DND-41 (cell line): ENCODE data around the gene DSCAML1.

ENCODE experiments used
- ATAC-seq: fragments of 200-7000 bp; cut with Tn5 transposase; 3 replicates; pipeline ENCODE4 v1.9.1; 2021; ENCODE audit warnings: low read depth; ENCODE audit not compliant: insufficient read depth
- DNase-seq: peaks from one replicate; pipeline ENCODE4 v3.0.0-alpha.2; 2020
- H2AFZ ChIP-seq: 2 replicates; pipeline ENCODE4 v1.6.0; 2012; ENCODE audit warnings: low read depth, low read length
- H3K27ac ChIP-seq: 2 replicates; pipeline ENCODE4 v1.5.1; 2012; ENCODE audit warnings: low read length, inconsistent platforms
- H3K27me3 ChIP-seq: fragments of 200-600 bp; sonication (generic); 2 replicates; pipeline ENCODE4 v1.6.0; 2012; ENCODE audit warnings: low read length, mild to moderate bottlenecking, inconsistent platforms; ENCODE audit not compliant: insufficient read depth, poor library complexity
- H3K36me3 ChIP-seq: 2 replicates; pipeline ENCODE4 v1.5.1; 2012; ENCODE audit warnings: low read length, inconsistent platforms; ENCODE audit not compliant: insufficient read depth
- H3K4me1 ChIP-seq: 2 replicates; pipeline ENCODE4 v1.5.1; 2012; ENCODE audit warnings: mild to moderate bottlenecking, low read length; ENCODE audit not compliant: insufficient read depth
- H3K4me2 ChIP-seq: 2 replicates; pipeline ENCODE4 v1.6.0; 2012; ENCODE audit warnings: mild to moderate bottlenecking, moderate library complexity, low read length, inconsistent platforms; ENCODE audit not compliant: insufficient read depth
- H3K4me3 ChIP-seq, 2 experiments: fragments of 200-600 bp in 1 of 2; shearing (Covaris generic) in 1 of 2; 2 replicates each; pipeline ENCODE4 v1.5.1; 2012 to 2016; ENCODE audit warnings: inconsistent platforms in 2 of 2, low read length in 2 of 2, mild to moderate bottlenecking in 2 of 2, low read depth in 1 of 2, moderate library complexity in 1 of 2
- H3K79me2 ChIP-seq: 2 replicates; pipeline ENCODE4 v1.6.0; 2012; ENCODE audit warnings: low read length, inconsistent platforms; ENCODE audit not compliant: insufficient read depth
- H3K9ac ChIP-seq: 2 replicates; pipeline ENCODE4 v1.6.0; 2012; ENCODE audit warnings: low read depth, mild to moderate bottlenecking, inconsistent platforms, low read length, moderate library complexity
- H3K9me3 ChIP-seq: 2 replicates; pipeline ENCODE4 v1.5.1; 2012; ENCODE audit warnings: low read length, moderate library complexity, mild to moderate bottlenecking, inconsistent platforms; ENCODE audit not compliant: insufficient read depth, severe bottlenecking
- H4K20me1 ChIP-seq: 2 replicates; pipeline ENCODE4 v1.6.0; 2012; ENCODE audit warnings: low read length; ENCODE audit not compliant: insufficient read depth
- EZH2 ChIP-seq: IDR thresholded peaks from 3 replicates; pipeline ENCODE4 v1.6.1; 2012; ENCODE audit warnings: borderline replicate concordance, low read depth, mild to moderate bottlenecking, moderate library complexity, low read length, inconsistent platforms; ENCODE audit not compliant: severe bottlenecking
- TF ChIP-seq, protein P1 (sequence below): IDR thresholded peaks from 2 replicates; pipeline ENCODE4 v1.5.1; 2012; ENCODE audit warnings: borderline replicate concordance, low read length, moderate library complexity, mild to moderate bottlenecking; ENCODE audit not compliant: poor library complexity, severe bottlenecking; ENCODE audit errors: extremely low read depth

DSCAML1 gene

DNA sequence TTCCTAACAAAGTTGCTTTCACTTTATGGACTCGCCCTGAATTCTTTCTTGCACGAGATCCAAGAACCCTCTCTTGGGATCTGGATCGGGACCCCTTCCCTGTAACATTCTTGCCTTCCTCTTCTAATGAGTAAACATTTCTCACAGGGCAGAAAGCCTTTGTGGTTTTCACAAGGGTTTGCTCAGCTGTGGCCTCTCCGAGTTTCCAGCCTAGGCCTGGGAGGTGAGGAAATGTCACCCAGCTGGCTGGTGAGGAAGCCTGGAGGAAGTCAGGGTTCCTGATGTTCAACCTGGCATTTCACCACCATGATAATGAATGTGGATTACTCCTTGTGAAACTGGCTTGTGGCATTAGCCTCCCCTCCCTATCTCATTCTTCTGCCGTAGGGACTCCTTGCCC lies 224.9 kb downstream of the DSCAML1 start:
- H2AFZ ChIP-seq: no peak overlapping the region
- H3K4me1 ChIP-seq: no peaks in the 10 kb centered on the region
- H3K9ac ChIP-seq: no peak overlapping the region
- no peaks in the 10 kb centered on the region for H3K27me3 ChIP-seq
- DNase-seq (no peak), ATAC-seq (no peak)
- H3K27ac ChIP-seq: no peak overlapping the region
- H3K79me2 ChIP-seq: no peaks in the 10 kb centered on the region
- no peaks in the 10 kb centered on the region for H3K9me3 ChIP-seq
- TF ChIP-seq EZH2: no peak
- TF ChIP-seq, protein P1, sequence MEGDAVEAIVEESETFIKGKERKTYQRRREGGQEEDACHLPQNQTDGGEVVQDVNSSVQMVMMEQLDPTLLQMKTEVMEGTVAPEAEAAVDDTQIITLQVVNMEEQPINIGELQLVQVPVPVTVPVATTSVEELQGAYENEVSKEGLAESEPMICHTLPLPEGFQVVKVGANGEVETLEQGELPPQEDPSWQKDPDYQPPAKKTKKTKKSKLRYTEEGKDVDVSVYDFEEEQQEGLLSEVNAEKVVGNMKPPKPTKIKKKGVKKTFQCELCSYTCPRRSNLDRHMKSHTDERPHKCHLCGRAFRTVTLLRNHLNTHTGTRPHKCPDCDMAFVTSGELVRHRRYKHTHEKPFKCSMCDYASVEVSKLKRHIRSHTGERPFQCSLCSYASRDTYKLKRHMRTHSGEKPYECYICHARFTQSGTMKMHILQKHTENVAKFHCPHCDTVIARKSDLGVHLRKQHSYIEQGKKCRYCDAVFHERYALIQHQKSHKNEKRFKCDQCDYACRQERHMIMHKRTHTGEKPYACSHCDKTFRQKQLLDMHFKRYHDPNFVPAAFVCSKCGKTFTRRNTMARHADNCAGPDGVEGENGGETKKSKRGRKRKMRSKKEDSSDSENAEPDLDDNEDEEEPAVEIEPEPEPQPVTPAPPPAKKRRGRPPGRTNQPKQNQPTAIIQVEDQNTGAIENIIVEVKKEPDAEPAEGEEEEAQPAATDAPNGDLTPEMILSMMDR: no peak
- peaks cover 10% of the 10 kb centered on the region for H4K20me1 ChIP-seq
- no peaks in the 10 kb centered on the region for H3K36me3 ChIP-seq
- no peak overlapping the region for H3K4me3 ChIP-seq
- no peak overlapping the region for H3K4me2 ChIP-seq

DNA sequence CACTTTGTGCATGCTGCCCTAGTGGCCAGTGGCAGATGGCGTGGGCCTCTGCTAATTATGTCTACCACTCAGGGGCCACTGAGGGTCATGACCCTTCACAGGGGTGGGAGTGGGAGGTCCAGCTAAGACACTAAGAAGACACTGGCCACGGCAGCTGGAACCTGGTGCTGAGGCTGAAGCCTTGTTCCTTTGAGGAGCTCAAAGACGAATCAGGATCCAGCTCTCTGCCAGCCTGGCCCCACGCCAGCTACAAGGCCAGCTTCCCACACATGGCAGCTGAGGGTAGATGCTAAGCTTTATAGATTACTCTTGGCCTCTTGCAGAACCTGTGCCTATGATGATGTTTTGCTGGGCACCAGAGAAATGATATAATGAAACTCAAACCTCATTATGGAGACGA lies 226.3 kb downstream of the DSCAML1 start:
- H3K27me3 ChIP-seq: no peaks in the 10 kb centered on the region
- H3K4me3 ChIP-seq: no peak overlapping the region
- no peak for TF ChIP-seq EZH2
- TF ChIP-seq, protein P1: no peak
- H3K4me1 ChIP-seq: no peaks in the 10 kb centered on the region
- peaks cover 12% of the 10 kb centered on the region for H4K20me1 ChIP-seq
- no peak for ATAC-seq
- H3K36me3 ChIP-seq: no peaks in the 10 kb centered on the region
- no peaks in the 10 kb centered on the region for H3K79me2 ChIP-seq
- no peak overlapping the region for H3K4me2 ChIP-seq
- H3K9me3 ChIP-seq: no peaks in the 10 kb centered on the region
- H2AFZ ChIP-seq: no peak overlapping the region
- H3K27ac ChIP-seq: no peak overlapping the region
- DNase-seq: no peak
- H3K9ac ChIP-seq: no peak overlapping the region

DNA sequence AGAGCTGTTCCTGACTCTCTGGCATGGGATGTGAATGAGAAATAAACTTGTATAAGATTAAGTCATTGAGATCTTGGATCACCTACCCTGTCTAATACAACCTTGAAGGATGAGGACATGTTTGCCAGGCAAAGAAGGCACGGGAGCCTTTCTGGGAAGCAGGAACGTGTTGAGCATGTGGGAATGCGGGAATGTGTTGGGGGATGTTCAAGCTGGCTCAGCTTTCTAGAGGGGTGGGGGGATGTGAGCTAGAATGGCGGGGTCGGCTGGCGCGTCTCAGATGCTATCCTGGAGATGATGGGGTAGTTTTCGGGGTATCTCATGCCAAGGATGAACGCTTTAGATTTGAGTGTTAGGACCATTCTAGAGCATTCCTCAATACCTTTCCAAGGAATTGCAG lies 227.1 kb downstream of the DSCAML1 start:
- Histone ChIP-seq H3K4me3 (no peak overlapping the region), H3K79me2 (no peaks in the 10 kb centered on the region), H4K20me1 (peaks cover 11% of the 10 kb centered on the region; the same call in 1 of the 2 replicates), H3K27me3 (no peaks in the 10 kb centered on the region), H3K9me3 (no peaks in the 10 kb centered on the region), H3K36me3 (no peaks in the 10 kb centered on the region), H3K9ac (no peak overlapping the region), H3K4me1 (no peaks in the 10 kb centered on the region), H3K4me2 (no peak overlapping the region), H3K27ac (no peak overlapping the region), H2AFZ (no peak overlapping the region)
- DNase-seq (no peak), ATAC-seq (no peak)
- TF ChIP-seq, protein P1: no peak
- TF ChIP-seq EZH2: no peak

DNA sequence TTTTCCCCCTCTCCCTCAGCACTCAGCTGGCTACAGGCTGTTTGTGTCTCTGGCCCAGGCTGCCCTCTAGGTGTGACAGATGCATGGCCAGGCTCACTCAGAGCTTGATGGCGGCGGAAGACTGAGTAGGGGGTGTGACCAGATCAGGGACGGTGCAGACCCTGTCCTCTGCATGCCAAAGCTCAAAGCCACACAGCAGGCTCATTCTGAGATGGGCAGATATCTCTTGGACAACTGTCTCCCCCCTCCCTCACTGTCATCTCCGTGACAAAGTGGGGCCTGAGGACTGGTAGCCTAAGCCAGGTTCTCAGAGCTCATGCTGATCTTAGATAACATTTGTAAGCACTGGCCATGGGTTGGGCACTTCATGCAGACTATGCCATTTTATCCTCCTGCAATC lies 231.3 kb downstream of the DSCAML1 start:
- DNase-seq: no peak
- Histone ChIP-seq H3K27ac (no peak overlapping the region; the same call in 1 of the 2 replicates), H3K9me3 (no peaks in the 10 kb centered on the region)

More for the DNA sequence above, 231.3 kb downstream of the DSCAML1 start:
- no peak for TF ChIP-seq EZH2
- TF ChIP-seq, protein P1: no peak
- Histone ChIP-seq H3K79me2 (no peaks in the 10 kb centered on the region), H3K36me3 (no peaks in the 10 kb centered on the region), H3K9ac (no peak overlapping the region), H3K4me1 (no peaks in the 10 kb centered on the region), H3K4me3 (no peak overlapping the region), H2AFZ (no peak overlapping the region), H4K20me1 (peaks cover 16% of the 10 kb centered on the region; the same call in 1 of the 2 replicates), H3K27me3 (no peaks in the 10 kb centered on the region), H3K4me2 (no peak overlapping the region)
- ATAC-seq: no peak
